ENCODE data around the gene ANGPTL5.
A peak's percentile ranks its signal among the peaks of the same experiment; 100 is the strongest.
"Not testable (repeated sequence)": the region's sequence is repeated elsewhere in the genome, so short reads cannot be mapped to it uniquely, and the experiment has no call there.

Gene ANGPTL5

GRCh38 chr11:101916422-101916821 lies at the start of gene ANGPTL5:
TSS of gene ANGPTL5 (minus strand) at chr11:101916522. CDS start at chr11:101907909, 8,613 bp downstream.
- DNase-seq (ENCODE audit: low read depth in 2 of 2) = no peak

GRCh38 chr11:101964200-101964599 lies 47.9 kb upstream of the ANGPTL5 start:
- DNase-seq (ENCODE audit: low read depth in 2 of 2) = not testable (repeated sequence)

- no peak for DNase-seq (ENCODE audit: low read depth in 2 of 2)
Measured at GRCh38 chr11:101960231-101960630, 43.9 kb upstream of the ANGPTL5 start.

GRCh38 chr11:101955701-101956100 lies 39.4 kb upstream of the ANGPTL5 start:
- DNase-seq (ENCODE audit: low read depth in 2 of 2) = no peak

- no peak for DNase-seq (ENCODE audit: low read depth in 2 of 2)
Measured at GRCh38 chr11:101955278-101955677, 39.0 kb upstream of the ANGPTL5 start.

GRCh38 chr11:101949680-101950220 lies 33.4 kb upstream of the ANGPTL5 start:
- DNase-seq (ENCODE audit: low read depth in 2 of 2) = no peak

- DNase-seq (ENCODE audit: low read depth in 2 of 2) = no peak
Measured at GRCh38 chr11:101945448-101945847, 29.1 kb upstream of the ANGPTL5 start.

- DNase-seq (ENCODE audit: low read depth in 2 of 2) = no peak
Measured at GRCh38 chr11:101944923-101945322, 28.6 kb upstream of the ANGPTL5 start.

GRCh38 chr11:101940901-101941520 lies 24.7 kb upstream of the ANGPTL5 start:
- no peak for DNase-seq (ENCODE audit: low read depth in 2 of 2)

- DNase-seq (ENCODE audit: low read depth in 2 of 2) = no peak
Measured at GRCh38 chr11:101931692-101932091, 15.4 kb upstream of the ANGPTL5 start.

GRCh38 chr11:101929294-101929915 lies 13.1 kb upstream of the ANGPTL5 start:
- DNase-seq (ENCODE audit: low read depth in 2 of 2) = no peak

GRCh38 chr11:101923554-101923953 lies 7.2 kb upstream of the ANGPTL5 start:
- DNase-seq (ENCODE audit: low read depth in 2 of 2) = no peak

- DNase-seq (ENCODE audit: low read depth in 2 of 2) = no peak
Measured at GRCh38 chr11:101920992-101921391, 4.7 kb upstream of the ANGPTL5 start.

- DNase-seq (ENCODE audit: low read depth in 2 of 2) = no peak
Measured at GRCh38 chr11:101917226-101917625, 904 bp upstream of the ANGPTL5 start.

- no peak for DNase-seq (ENCODE audit: low read depth in 2 of 2)
Measured at GRCh38 chr11:101915791-101916291, 481 bp downstream of the ANGPTL5 start.

- DNase-seq (ENCODE audit: low read depth in 2 of 2) = peak; percentile 88
Measured at GRCh38 chr11:101914738-101915426, 1.4 kb downstream of the ANGPTL5 start, which contains the start of gene CEP126. TSS of gene CEP126 (plus strand) at chr11:101915010. CDS start at chr11:101915285, 275 bp downstream.

- no peak for DNase-seq (ENCODE audit: low read depth in 2 of 2)
Measured at GRCh38 chr11:101914341-101914737, 2.0 kb downstream of the ANGPTL5 start.

- DNase-seq (ENCODE audit: low read depth in 2 of 2) = no peak
Measured at GRCh38 chr11:101913656-101914055, 2.7 kb downstream of the ANGPTL5 start.

GRCh38 chr11:101912823-101913284 lies 3.5 kb downstream of the ANGPTL5 start:
- DNase-seq (ENCODE audit: low read depth in 2 of 2) = no peak

- no peak for DNase-seq (ENCODE audit: low read depth in 2 of 2)
Measured at GRCh38 chr11:101909087-101909486, 7.2 kb downstream of the ANGPTL5 start.

GRCh38 chr11:101907815-101908214 lies 8.5 kb downstream of the ANGPTL5 start:
- no peak for DNase-seq (ENCODE audit: low read depth in 2 of 2)

GRCh38 chr11:101894505-101894904 lies 21.8 kb downstream of the ANGPTL5 start:
- DNase-seq (ENCODE audit: low read depth in 2 of 2) = no peak

Data from stimulated activated CD8-positive, alpha-beta memory T cell treated with anti-CD3 and anti-CD28 coated beads, Interleukin-7, amount 100 ng/mL, for 4 hours (primary cell).